ENCODE results near the gene FKBP2. TPM values are rescaled to one million over a fixed set of nuclear protein-coding genes. Genes with fewer than 3 reads are reported as not detected.

The FKBP2 gene
- polyA plus RNA-seq, 1 donor, result 79.3 TPM

- no peak overlapping the region for H3K27ac ChIP-seq (ENCODE audit: low read length)
- peak in 1 of 2 donors; percentile 4 for DNase-seq
- H3K4me3 ChIP-seq (ENCODE audit: low read length), result no peak overlapping the region
- H3K9me3 ChIP-seq (ENCODE audit: control insufficient read depth, low read depth, low read length), result no peaks in the 10 kb centered on the region
- no peaks in the 10 kb centered on the region for H3K27me3 ChIP-seq (ENCODE audit: control insufficient read depth, insufficient read depth, low read length)
- H3K36me3 ChIP-seq (ENCODE audit: control insufficient read depth, insufficient read depth, low read length), result peaks cover 23% of the 10 kb centered on the region
- H3K4me1 ChIP-seq (ENCODE audit: control insufficient read depth, insufficient read depth, low read length), result no peaks in the 10 kb centered on the region
- WGBS (ENCODE audit: insufficient coverage, low lambda C conversion rate), result no CpG with 5 or more reads among the region's 11 CpGs
These were observed 22.1 kb upstream of the FKBP2 start for GRCh38 chr11:64218628-64219353.

- no CpG with 5 or more reads among the region's 7 CpGs for WGBS (ENCODE audit: insufficient coverage, low lambda C conversion rate)
- H3K9me3 ChIP-seq (ENCODE audit: control insufficient read depth, low read depth, low read length), result no peaks in the 10 kb centered on the region
- H3K36me3 ChIP-seq (ENCODE audit: control insufficient read depth, insufficient read depth, low read length), result peaks cover 27% of the 10 kb centered on the region
These were observed 21.6 kb upstream of the FKBP2 start for GRCh38 chr11:64219354-64219684.

GRCh38 chr11:64219755-64220154 lies 21.1 kb upstream of the FKBP2 start:
- Histone ChIP-seq H3K27ac (ENCODE audit: low read length) (no peak overlapping the region), H3K9me3 (ENCODE audit: control insufficient read depth, low read depth, low read length) (no peaks in the 10 kb centered on the region), H3K27me3 (ENCODE audit: control insufficient read depth, insufficient read depth, low read length) (no peaks in the 10 kb centered on the region), H3K4me3 (ENCODE audit: low read length) (no peak overlapping the region), H3K36me3 (ENCODE audit: control insufficient read depth, insufficient read depth, low read length) (peaks cover 29% of the 10 kb centered on the region), H3K4me1 (ENCODE audit: control insufficient read depth, insufficient read depth, low read length) (no peaks in the 10 kb centered on the region)
- WGBS (ENCODE audit: insufficient coverage, low lambda C conversion rate), result no CpG with 5 or more reads among the region's 10 CpGs
- DNase-seq, result no peak

More at GRCh38 chr11:64219354-64219684, 21.6 kb upstream of the FKBP2 start:
- H3K27me3 ChIP-seq (ENCODE audit: control insufficient read depth, insufficient read depth, low read length), result no peaks in the 10 kb centered on the region
- no peak overlapping the region for H3K27ac ChIP-seq (ENCODE audit: low read length)
- DNase-seq, result no peak
- no peak overlapping the region for H3K4me3 ChIP-seq (ENCODE audit: low read length)
- no peaks in the 10 kb centered on the region for H3K4me1 ChIP-seq (ENCODE audit: control insufficient read depth, insufficient read depth, low read length)

- no peak overlapping the region for H3K4me3 ChIP-seq (ENCODE audit: low read length)
- no peak for DNase-seq
- no CpG with 5 or more reads among the region's 17 CpGs for WGBS (ENCODE audit: insufficient coverage, low lambda C conversion rate)
These were observed 20.6 kb upstream of the FKBP2 start for GRCh38 chr11:64220271-64220670.

GRCh38 chr11:64220798-64221197 lies 20.1 kb upstream of the FKBP2 start:
- Histone ChIP-seq H3K4me3 (ENCODE audit: low read length) (no peak overlapping the region), H3K4me1 (ENCODE audit: control insufficient read depth, insufficient read depth, low read length) (peaks cover 9% of the 10 kb centered on the region), H3K36me3 (ENCODE audit: control insufficient read depth, insufficient read depth, low read length) (peaks cover 29% of the 10 kb centered on the region), H3K27me3 (ENCODE audit: control insufficient read depth, insufficient read depth, low read length) (no peaks in the 10 kb centered on the region), H3K27ac (ENCODE audit: low read length) (no peak overlapping the region), H3K9me3 (ENCODE audit: control insufficient read depth, low read depth, low read length) (no peaks in the 10 kb centered on the region)
- DNase-seq, result no peak
- WGBS (ENCODE audit: insufficient coverage, low lambda C conversion rate), result no CpG with 5 or more reads among the region's 14 CpGs

More at GRCh38 chr11:64220271-64220670, 20.6 kb upstream of the FKBP2 start:
- Histone ChIP-seq H3K27ac (ENCODE audit: low read length) (no peak overlapping the region), H3K27me3 (ENCODE audit: control insufficient read depth, insufficient read depth, low read length) (no peaks in the 10 kb centered on the region), H3K4me1 (ENCODE audit: control insufficient read depth, insufficient read depth, low read length) (peaks cover 5% of the 10 kb centered on the region), H3K9me3 (ENCODE audit: control insufficient read depth, low read depth, low read length) (no peaks in the 10 kb centered on the region), H3K36me3 (ENCODE audit: control insufficient read depth, insufficient read depth, low read length) (peaks cover 29% of the 10 kb centered on the region)

GRCh38 chr11:64222651-64223000 lies 18.3 kb upstream of the FKBP2 start:
- Histone ChIP-seq H3K36me3 (ENCODE audit: control insufficient read depth, insufficient read depth, low read length) (peaks cover 29% of the 10 kb centered on the region), H3K4me1 (ENCODE audit: control insufficient read depth, insufficient read depth, low read length) (peaks cover 22% of the 10 kb centered on the region), H3K27me3 (ENCODE audit: control insufficient read depth, insufficient read depth, low read length) (no peaks in the 10 kb centered on the region), H3K4me3 (ENCODE audit: low read length) (no peak overlapping the region), H3K9me3 (ENCODE audit: control insufficient read depth, low read depth, low read length) (no peaks in the 10 kb centered on the region), H3K27ac (ENCODE audit: low read length) (no peak overlapping the region)
- no CpG with 5 or more reads among the region's 9 CpGs for WGBS (ENCODE audit: insufficient coverage, low lambda C conversion rate)
- DNase-seq, result no peak

- Histone ChIP-seq H3K9me3 (ENCODE audit: control insufficient read depth, low read depth, low read length) (no peaks in the 10 kb centered on the region), H3K27ac (ENCODE audit: low read length) (no peak overlapping the region), H3K4me1 (ENCODE audit: control insufficient read depth, insufficient read depth, low read length) (peaks cover 22% of the 10 kb centered on the region), H3K36me3 (ENCODE audit: control insufficient read depth, insufficient read depth, low read length) (peaks cover 29% of the 10 kb centered on the region), H3K4me3 (ENCODE audit: low read length) (no peak overlapping the region), H3K27me3 (ENCODE audit: control insufficient read depth, insufficient read depth, low read length) (no peaks in the 10 kb centered on the region)
- DNase-seq, result peak in 1 of 2 donors; percentile 52
- WGBS (ENCODE audit: insufficient coverage, low lambda C conversion rate), result no CpG with 5 or more reads among the region's 24 CpGs
These were observed 17.8 kb upstream of the FKBP2 start for GRCh38 chr11:64223001-64223651.

- Histone ChIP-seq H3K4me1 (ENCODE audit: control insufficient read depth, insufficient read depth, low read length) (peaks cover 26% of the 10 kb centered on the region), H3K9me3 (ENCODE audit: control insufficient read depth, low read depth, low read length) (no peaks in the 10 kb centered on the region)
- WGBS (ENCODE audit: insufficient coverage, low lambda C conversion rate), result no CpG with 5 or more reads among the region's 17 CpGs
These were observed 16.6 kb upstream of the FKBP2 start for GRCh38 chr11:64224151-64224890.

GRCh38 chr11:64224891-64225607 lies 15.8 kb upstream of the FKBP2 start:
- DNase-seq, result no peak
- Histone ChIP-seq H3K36me3 (ENCODE audit: control insufficient read depth, insufficient read depth, low read length) (peaks cover 26% of the 10 kb centered on the region), H3K4me1 (ENCODE audit: control insufficient read depth, insufficient read depth, low read length) (peaks cover 33% of the 10 kb centered on the region), H3K9me3 (ENCODE audit: control insufficient read depth, low read depth, low read length) (no peaks in the 10 kb centered on the region), H3K27ac (ENCODE audit: low read length) (peak overlapping the region; percentile 37), H3K27me3 (ENCODE audit: control insufficient read depth, insufficient read depth, low read length) (no peaks in the 10 kb centered on the region), H3K4me3 (ENCODE audit: low read length) (peak overlapping the region; percentile 98)
- WGBS (ENCODE audit: insufficient coverage, low lambda C conversion rate), result no CpG with 5 or more reads among the region's 22 CpGs

More at GRCh38 chr11:64224151-64224890, 16.6 kb upstream of the FKBP2 start:
- no peak for DNase-seq
- peaks cover 29% of the 10 kb centered on the region for H3K36me3 ChIP-seq (ENCODE audit: control insufficient read depth, insufficient read depth, low read length)
- H3K4me3 ChIP-seq (ENCODE audit: low read length), result no peak overlapping the region
- H3K27me3 ChIP-seq (ENCODE audit: control insufficient read depth, insufficient read depth, low read length), result no peaks in the 10 kb centered on the region
- H3K27ac ChIP-seq (ENCODE audit: low read length), result no peak overlapping the region
